ENCODE results near the gene GEMIN7.

GEMIN7 gene

DNA sequence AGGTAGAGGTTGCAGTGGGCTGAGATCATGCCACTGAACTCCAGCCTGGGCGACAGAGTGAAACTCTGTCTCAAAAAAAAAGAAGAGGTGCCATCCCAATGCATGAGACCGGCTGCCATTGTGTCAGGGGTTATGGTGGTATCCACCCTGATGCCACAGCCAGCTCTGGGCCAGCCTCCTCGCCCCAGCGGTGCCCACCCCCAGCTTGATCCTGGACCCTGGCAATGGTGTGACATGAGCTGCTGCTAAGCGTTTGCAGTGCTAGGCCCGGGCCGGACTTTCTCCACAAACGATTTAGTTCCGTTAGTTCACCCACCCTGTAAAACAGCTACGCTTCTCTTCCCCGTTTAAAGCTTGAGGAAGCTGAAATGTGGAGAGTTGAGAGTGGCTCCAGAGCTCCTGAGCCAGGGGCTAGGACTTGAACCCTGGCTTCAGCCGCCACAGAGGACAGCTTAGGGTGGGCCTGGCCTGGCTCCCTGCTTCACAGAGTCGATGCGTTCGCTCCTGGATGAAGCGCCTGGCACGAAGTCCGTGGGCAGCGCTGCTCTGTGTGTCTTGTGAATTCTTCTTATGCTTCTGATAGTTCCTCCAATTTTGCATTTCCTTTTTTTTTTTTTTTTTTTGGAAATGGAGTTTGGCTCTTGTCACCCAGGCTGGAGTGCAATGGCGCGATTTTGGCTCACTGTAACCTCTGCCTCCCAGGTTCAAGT, 56.3 kb downstream of the GEMIN7 start:
- H3K4me1 Mint-ChIP-seq = peaks cover 22% of the 10 kb centered on the region
- H3K27me3 Mint-ChIP-seq (ENCODE audit: low read depth) = no peaks in the 10 kb centered on the region
- H3K27ac Mint-ChIP-seq = no peak overlapping the region
- H3K4me3 Mint-ChIP-seq = no peak overlapping the region
- H3K36me3 Mint-ChIP-seq (ENCODE audit: low read depth) = no peaks in the 10 kb centered on the region
- TF ChIP-seq CTCF (IDR thresholded peaks at IDR 0.05; ENCODE audit: unreplicated experiment in 3 of 3) = no peak
- H3K9me3 Mint-ChIP-seq = no peaks in the 10 kb centered on the region

GRCh38 chr19:45136507-45137178, 57.6 kb downstream of the GEMIN7 start:
- H3K27ac Mint-ChIP-seq = peak overlapping the region; percentile 2 to 22 (median 3)
- H3K36me3 Mint-ChIP-seq (ENCODE audit: low read depth) = no peaks in the 10 kb centered on the region
- H3K4me1 Mint-ChIP-seq = peaks cover 22% of the 10 kb centered on the region
- TF ChIP-seq CTCF (IDR thresholded peaks at IDR 0.05; ENCODE audit: unreplicated experiment in 3 of 3) = no peak
- no peak overlapping the region for H3K4me3 Mint-ChIP-seq
- H3K27me3 Mint-ChIP-seq (ENCODE audit: low read depth) = no peaks in the 10 kb centered on the region
- no peaks in the 10 kb centered on the region for H3K9me3 Mint-ChIP-seq

GRCh38 chr19:45137179-45137761, 58.2 kb downstream of the GEMIN7 start:
- Mint-ChIP-seq H3K36me3 (ENCODE audit: low read depth) (no peaks in the 10 kb centered on the region), H3K27ac (peak overlapping the region; percentile 2 to 22 (median 3)), H3K27me3 (ENCODE audit: low read depth) (no peaks in the 10 kb centered on the region), H3K4me1 (peaks cover 22% of the 10 kb centered on the region), H3K4me3 (no peak overlapping the region), H3K9me3 (no peaks in the 10 kb centered on the region)
- TF ChIP-seq CTCF (IDR thresholded peaks at IDR 0.05; ENCODE audit: unreplicated experiment in 3 of 3) = no peak

DNA sequence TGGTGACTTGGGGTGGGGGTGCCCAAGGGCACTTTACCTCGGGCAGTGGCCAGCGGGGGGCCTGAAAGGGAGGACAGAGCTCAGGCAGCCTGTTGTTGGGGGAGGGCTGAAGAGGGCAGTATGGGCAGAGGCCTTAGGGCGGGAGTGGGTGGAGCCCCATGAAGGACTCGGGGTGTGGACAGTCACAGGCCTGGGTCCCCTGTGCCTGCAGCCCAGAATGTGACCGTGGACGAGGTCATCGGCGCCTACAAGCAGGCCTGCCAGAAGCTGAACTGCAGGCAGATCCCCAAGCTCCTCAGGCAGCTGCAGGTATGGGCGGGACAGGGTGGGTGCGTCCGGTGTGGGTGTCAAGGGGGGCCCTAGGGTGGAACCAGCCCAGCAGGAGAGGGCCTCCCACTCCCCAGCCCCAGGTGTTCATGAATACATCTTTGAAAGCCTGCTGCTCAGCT, 59.3 kb downstream of the GEMIN7 start:
- Mint-ChIP-seq H3K36me3 (ENCODE audit: low read depth) (peaks cover 9% of the 10 kb centered on the region), H3K27me3 (ENCODE audit: low read depth) (no peaks in the 10 kb centered on the region), H3K4me1 (peaks cover 28% of the 10 kb centered on the region), H3K9me3 (no peaks in the 10 kb centered on the region), H3K27ac (peak overlapping the region in 1 of 3 experiments; percentile 1), H3K4me3 (no peak overlapping the region)
- no peak for TF ChIP-seq CTCF (IDR thresholded peaks at IDR 0.05; ENCODE audit: unreplicated experiment in 3 of 3)

GRCh38 chr19:45139286-45140143, 60.5 kb downstream of the GEMIN7 start:
- H3K36me3 Mint-ChIP-seq (ENCODE audit: low read depth) = peaks cover 9% of the 10 kb centered on the region
- no peaks in the 10 kb centered on the region for H3K27me3 Mint-ChIP-seq (ENCODE audit: low read depth)
- H3K27ac Mint-ChIP-seq = no peak overlapping the region
- no peak for TF ChIP-seq CTCF (IDR thresholded peaks at IDR 0.05; ENCODE audit: unreplicated experiment in 3 of 3)
- no peak overlapping the region for H3K4me3 Mint-ChIP-seq
- H3K9me3 Mint-ChIP-seq = no peaks in the 10 kb centered on the region
- peaks cover 22% of the 10 kb centered on the region for H3K4me1 Mint-ChIP-seq
